H9 (cell line): ENCODE data around the gene ZNF229. TPM values are rescaled to one million over a fixed set of nuclear protein-coding genes. Genes with fewer than 3 reads are reported as not detected.

Source experiments
- DNase-seq: peaks from one replicate; pipeline ENCODE4 v3.0.0-alpha.2; 2017
- H2AFZ ChIP-seq: one replicate; pipeline ENCODE4 v1.6.1; 2013; ENCODE audit warnings: mild to moderate bottlenecking, low read length, control low read depth, moderate library complexity
- H2AK5ac ChIP-seq: 2 replicates; pipeline ENCODE4 v1.6.1; 2013; ENCODE audit warnings: low read length, control low read depth, mixed read lengths; ENCODE audit not compliant: insufficient read length
- H2BK120ac ChIP-seq: one replicate; pipeline ENCODE4 v1.6.1; 2013; ENCODE audit warnings: low read depth, mild to moderate bottlenecking, low read length, control low read depth, inconsistent platforms; ENCODE audit not compliant: poor library complexity, severe bottlenecking
- H2BK12ac ChIP-seq: 2 replicates; pipeline ENCODE4 v1.6.1; 2013; ENCODE audit warnings: low read length, control low read depth, mixed read lengths, low read depth; ENCODE audit not compliant: insufficient read length
- H2BK15ac ChIP-seq: 2 replicates; pipeline ENCODE4 v1.6.1; 2013; ENCODE audit warnings: low read depth, low read length, control low read depth
- H2BK20ac ChIP-seq: one replicate; pipeline ENCODE4 v1.6.1; 2013; ENCODE audit warnings: low read depth, mild to moderate bottlenecking, low read length, control low read depth, inconsistent platforms; ENCODE audit not compliant: poor library complexity, severe bottlenecking
- H2BK5ac ChIP-seq: 2 replicates; pipeline ENCODE4 v1.6.1; 2013; ENCODE audit warnings: low read length, control low read depth, mixed read lengths; ENCODE audit not compliant: insufficient read length
- H3K14ac ChIP-seq: 2 replicates; pipeline ENCODE4 v1.6.1; 2013; ENCODE audit warnings: low read length, control low read depth; ENCODE audit not compliant: insufficient read depth
- H3K18ac ChIP-seq: 2 replicates; pipeline ENCODE4 v1.6.1; 2013; ENCODE audit warnings: low read depth, mild to moderate bottlenecking, mixed read lengths, low read length, control low read depth; ENCODE audit not compliant: insufficient read length
- H3K23ac ChIP-seq: 2 replicates; pipeline ENCODE4 v1.6.1; 2013; ENCODE audit warnings: low read length, control low read depth, mixed read lengths, low read depth; ENCODE audit not compliant: insufficient read length
- H3K23me2 ChIP-seq: 2 replicates; pipeline ENCODE4 v1.6.1; 2013; ENCODE audit warnings: low read depth, mild to moderate bottlenecking, mixed read lengths, low read length, control low read depth; ENCODE audit not compliant: insufficient read length, poor library complexity, severe bottlenecking
- H3K27ac ChIP-seq: 2 replicates; pipeline ENCODE4 v1.5.1; 2013; ENCODE audit warnings: low read length, control low read depth, mixed read lengths, low read depth; ENCODE audit not compliant: insufficient read length
- H3K27me3 ChIP-seq: 2 replicates; pipeline ENCODE4 v1.6.1; 2013; ENCODE audit warnings: low read length, control low read depth, inconsistent platforms; ENCODE audit not compliant: insufficient read depth
- H3K4ac ChIP-seq: 2 replicates; pipeline ENCODE4 v1.6.1; 2013; ENCODE audit warnings: low read depth, mild to moderate bottlenecking, control low read depth, inconsistent platforms, low read length, moderate library complexity
- H3K4me1 ChIP-seq: 2 replicates; pipeline ENCODE4 v1.6.1; 2013; ENCODE audit warnings: low read length, control low read depth, inconsistent platforms; ENCODE audit not compliant: insufficient read depth
- H3K4me2 ChIP-seq: 2 replicates; pipeline ENCODE4 v1.6.1; 2013; ENCODE audit warnings: low read length, control low read depth, mixed read lengths; ENCODE audit not compliant: insufficient read length, insufficient read depth
- H3K56ac ChIP-seq: 2 replicates; pipeline ENCODE4 v1.6.1; 2013; ENCODE audit warnings: low read depth, mild to moderate bottlenecking, mixed read lengths, low read length, control low read depth; ENCODE audit not compliant: insufficient read length
- H3K79me1 ChIP-seq: 2 replicates; pipeline ENCODE4 v1.6.1; 2013; ENCODE audit warnings: low read depth, mild to moderate bottlenecking, moderate library complexity, low read length, control low read depth, inconsistent platforms; ENCODE audit not compliant: insufficient read depth, poor library complexity, severe bottlenecking
- H3K79me2 ChIP-seq: 2 replicates; pipeline ENCODE4 v1.6.1; 2013; ENCODE audit warnings: low read length, control low read depth, inconsistent platforms; ENCODE audit not compliant: insufficient read depth
- H3K9ac ChIP-seq: 2 replicates; pipeline ENCODE4 v1.6.1; 2013; ENCODE audit warnings: low read length, control low read depth, mixed read lengths; ENCODE audit not compliant: insufficient read length; ENCODE audit errors: extremely low read depth
- H3K9me3 ChIP-seq: one replicate; pipeline ENCODE4 v1.6.1; 2013; ENCODE audit warnings: low read depth, low read length, inconsistent platforms; ENCODE audit not compliant: control insufficient read depth
- H3T11ph ChIP-seq: one replicate; pipeline ENCODE4 v1.6.1; 2013; ENCODE audit warnings: mild to moderate bottlenecking, low read length, control low read depth, inconsistent platforms
- H4K20me1 ChIP-seq: one replicate; pipeline ENCODE4 v1.6.1; 2013; ENCODE audit not compliant: control insufficient read depth, insufficient read length, insufficient read depth
- H4K5ac ChIP-seq: 2 replicates; pipeline ENCODE4 v1.6.1; 2013; ENCODE audit warnings: low read depth, mild to moderate bottlenecking, mixed read lengths, low read length, control low read depth; ENCODE audit not compliant: insufficient read length
- H4K8ac ChIP-seq: replicated peaks from 2 replicates; pipeline ENCODE4 v1.6.1; 2013; ENCODE audit warnings: low read length, control low read depth, mixed read lengths, low read depth; ENCODE audit not compliant: insufficient read length
- H4K91ac ChIP-seq: 2 replicates; pipeline ENCODE4 v1.6.1; 2013; ENCODE audit warnings: low read depth, mild to moderate bottlenecking, moderate library complexity, mixed read lengths, low read length, control low read depth; ENCODE audit not compliant: insufficient read length
- H3K27ac Mint-ChIP-seq, 3 experiments: 2 replicates in 2 of 3; 3 replicates in 1 of 3; pipeline ENCODE4 v1.8.0; 2020 to 2021; ENCODE audit warnings: mixed read lengths in 3 of 3, mild to moderate bottlenecking in 1 of 3, moderate library complexity in 1 of 3
- H3K27me3 Mint-ChIP-seq: 2 replicates; pipeline ENCODE4 v1.8.0; 2021; ENCODE audit warnings: low read depth, mild to moderate bottlenecking, moderate library complexity, mixed read lengths
- H3K36me3 Mint-ChIP-seq, 3 experiments: 2 replicates in 2 of 3; 3 replicates in 1 of 3; pipeline ENCODE4 v1.8.0; 2020 to 2021; ENCODE audit warnings: low read depth in 3 of 3, mixed read lengths in 3 of 3; ENCODE audit not compliant: insufficient read depth in 1 of 3
- H3K4me1 Mint-ChIP-seq, 2 experiments: 2 replicates each; pipeline ENCODE4 v1.8.0; 2020; ENCODE audit warnings: mixed read lengths in 2 of 2
- H3K4me3 Mint-ChIP-seq, 2 experiments: 2 replicates in 1 of 2; 3 replicates in 1 of 2; pipeline ENCODE4 v1.8.0; 2020 to 2021; ENCODE audit warnings: mild to moderate bottlenecking in 2 of 2, mixed read lengths in 2 of 2, moderate library complexity in 1 of 2
- H3K9me3 Mint-ChIP-seq, 2 experiments: 2 replicates in 1 of 2; 3 replicates in 1 of 2; pipeline ENCODE4 v1.8.0; 2020; ENCODE audit warnings: mild to moderate bottlenecking in 2 of 2, mixed read lengths in 2 of 2, moderate library complexity in 1 of 2
- WGBS: extraction: QIAGEN DNeasy Blood & Tissue Kit; methylation state at CpG from one replicate; pipeline ENCODE4 v1.1.7; 2013; ENCODE audit warnings: missing lambda C conversion rate, low lambda C conversion rate, mixed read lengths; ENCODE audit not compliant: insufficient read length; ENCODE audit errors: extremely low coverage; 5-methylcytosine and 5-hydroxymethylcytosine counted together
- total RNA-seq: library from RNA; stranded (reverse); gene quantifications from 2 replicates; pipeline ENCODE4 v1.2.1, GENCODE V29; 2021
- TF ChIP-seq, protein P1 (sequence below): fragments of 200-600 bp; sonication (generic); conservative IDR thresholded peaks from 3 replicates; pipeline ENCODE4 v1.8.0; 2021; ENCODE audit warnings: antibody characterized with exemption, mild to moderate bottlenecking

Gene ZNF229
- total RNA-seq, 1 experiment from 2014 or later = 7.4 TPM

DNA sequence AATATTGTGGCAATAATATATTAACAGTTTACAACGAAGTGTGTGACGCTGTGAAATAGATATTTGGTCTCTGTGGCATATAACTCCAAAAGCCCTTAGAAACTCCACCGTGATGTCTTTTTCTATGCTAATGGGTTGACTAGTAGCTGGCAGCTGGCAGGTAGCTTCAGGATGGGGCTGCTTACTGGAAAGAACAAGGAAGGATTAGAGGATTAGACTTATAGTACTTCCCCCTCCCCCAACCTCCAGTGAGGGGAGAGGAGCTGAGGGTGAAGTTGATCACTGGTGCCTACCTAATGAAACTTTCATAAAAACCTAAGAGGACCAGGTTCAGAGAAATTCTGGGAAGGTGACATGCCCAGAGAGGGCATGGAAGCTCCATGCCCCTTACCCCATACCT lies 9.8 kb downstream of the ZNF229 start:
- peaks cover 67 to 86% of the 10 kb centered on the region in 2 experiments for H3K9me3 Mint-ChIP-seq
- DNase-seq = no peak
- H3K27me3 Mint-ChIP-seq = no peaks in the 10 kb centered on the region; the same call in 1 of the 2 replicates

More for the DNA sequence above, 9.8 kb downstream of the ZNF229 start:
- no peak overlapping the region for H3K14ac ChIP-seq
- H2BK12ac ChIP-seq = no peak overlapping the region
- H3T11ph ChIP-seq = no peak overlapping the region
- H4K8ac ChIP-seq = no peak overlapping the region
- H3K23ac ChIP-seq = no peak overlapping the region
- no peak overlapping the region for H4K91ac ChIP-seq
- no peak overlapping the region for H2AK5ac ChIP-seq
- no peak overlapping the region for H3K4me2 ChIP-seq
- no peak overlapping the region for H3K4ac ChIP-seq
- no peak overlapping the region for H3K27ac ChIP-seq
- Mint-ChIP-seq H3K36me3 (peaks cover under 1 to 55% (median 39%) of the 10 kb centered on the region in 3 experiments; a peak in 6 of 7 replicates), H3K27ac (no peak overlapping the region), H3K4me1 (no peaks in the 10 kb centered on the region), H3K4me3 (no peak overlapping the region)
- no peak overlapping the region for H2BK15ac ChIP-seq
- H4K20me1 ChIP-seq = no peaks in the 10 kb centered on the region
- H2BK5ac ChIP-seq = no peak overlapping the region
- WGBS = no CpG with 5 or more reads among the region's 3 CpGs
- H3K27me3 ChIP-seq = no peaks in the 10 kb centered on the region
- peaks cover 9% of the 10 kb centered on the region for H3K9me3 ChIP-seq
- no peak overlapping the region for H3K18ac ChIP-seq
- no peaks in the 10 kb centered on the region for H3K23me2 ChIP-seq
- TF ChIP-seq, protein P1, sequence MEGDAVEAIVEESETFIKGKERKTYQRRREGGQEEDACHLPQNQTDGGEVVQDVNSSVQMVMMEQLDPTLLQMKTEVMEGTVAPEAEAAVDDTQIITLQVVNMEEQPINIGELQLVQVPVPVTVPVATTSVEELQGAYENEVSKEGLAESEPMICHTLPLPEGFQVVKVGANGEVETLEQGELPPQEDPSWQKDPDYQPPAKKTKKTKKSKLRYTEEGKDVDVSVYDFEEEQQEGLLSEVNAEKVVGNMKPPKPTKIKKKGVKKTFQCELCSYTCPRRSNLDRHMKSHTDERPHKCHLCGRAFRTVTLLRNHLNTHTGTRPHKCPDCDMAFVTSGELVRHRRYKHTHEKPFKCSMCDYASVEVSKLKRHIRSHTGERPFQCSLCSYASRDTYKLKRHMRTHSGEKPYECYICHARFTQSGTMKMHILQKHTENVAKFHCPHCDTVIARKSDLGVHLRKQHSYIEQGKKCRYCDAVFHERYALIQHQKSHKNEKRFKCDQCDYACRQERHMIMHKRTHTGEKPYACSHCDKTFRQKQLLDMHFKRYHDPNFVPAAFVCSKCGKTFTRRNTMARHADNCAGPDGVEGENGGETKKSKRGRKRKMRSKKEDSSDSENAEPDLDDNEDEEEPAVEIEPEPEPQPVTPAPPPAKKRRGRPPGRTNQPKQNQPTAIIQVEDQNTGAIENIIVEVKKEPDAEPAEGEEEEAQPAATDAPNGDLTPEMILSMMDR = no peak
- H2BK120ac ChIP-seq = no peak overlapping the region
- H2AFZ ChIP-seq = no peak overlapping the region
- no peak overlapping the region for H4K5ac ChIP-seq
- H2BK20ac ChIP-seq = no peak overlapping the region
- H3K4me1 ChIP-seq = no peaks in the 10 kb centered on the region
- H3K79me1 ChIP-seq = no peaks in the 10 kb centered on the region
- H3K9ac ChIP-seq = no peak overlapping the region
- no peak overlapping the region for H3K56ac ChIP-seq
- H3K79me2 ChIP-seq = no peaks in the 10 kb centered on the region
